HL-60 (cell line): ENCODE data around the gene DELE1.

Source experiments
- CTCF ChIP-seq: IDR thresholded peaks from one replicate; pipeline ENCODE4 v1.5.1; 2011; ENCODE audit warnings: low read length, control low read depth, inconsistent platforms; ENCODE audit not compliant: insufficient read depth
- GABPA ChIP-seq: IDR thresholded peaks from 2 replicates; pipeline ENCODE4 v1.6.1; 2012; ENCODE audit warnings: low read depth
- POLR2AphosphoS5 ChIP-seq: IDR thresholded peaks from 2 replicates; pipeline ENCODE4 v1.6.1; 2012; ENCODE audit warnings: low read depth
- REST ChIP-seq: IDR thresholded peaks from 2 replicates; pipeline ENCODE4 v1.6.1; 2012; ENCODE audit warnings: low read depth; ENCODE audit not compliant: insufficient replicate concordance
- SPI1 ChIP-seq: IDR thresholded peaks from 2 replicates; pipeline ENCODE4 v1.6.1; 2012; ENCODE audit warnings: low read depth, mild to moderate bottlenecking, borderline replicate concordance

GRCh38 chr5:141976176-141976575 lies 52.5 kb downstream of the DELE1 start:
- TF ChIP-seq CTCF (no peak), REST (no peak), POLR2AphosphoS5 (no peak), GABPA (no peak), SPI1 (no peak)
